Mammary epithelial cell (primary cell): ENCODE measurements around the gene CIITA.

Experiments used
- EZH2 ChIP-seq: IDR thresholded peaks from 2 replicates; pipeline ENCODE4 v1.6.1; 2012; ENCODE audit warnings: low read length, inconsistent platforms, borderline replicate concordance
- TF ChIP-seq, protein P1 (sequence below), 2 donors: IDR thresholded peaks in 1 of 2; conservative IDR thresholded peaks in 1 of 2; 2 replicates each; pipeline ENCODE4 v1.5.1; 2011 to 2012; ENCODE audit warnings: inconsistent platforms in 2 of 2, low read length in 2 of 2, mild to moderate bottlenecking in 2 of 2, control low read depth in 1 of 2, low read depth in 1 of 2; ENCODE audit not compliant: insufficient read depth in 1 of 2; ENCODE audit errors: extremely low read depth in 1 of 2

DNA sequence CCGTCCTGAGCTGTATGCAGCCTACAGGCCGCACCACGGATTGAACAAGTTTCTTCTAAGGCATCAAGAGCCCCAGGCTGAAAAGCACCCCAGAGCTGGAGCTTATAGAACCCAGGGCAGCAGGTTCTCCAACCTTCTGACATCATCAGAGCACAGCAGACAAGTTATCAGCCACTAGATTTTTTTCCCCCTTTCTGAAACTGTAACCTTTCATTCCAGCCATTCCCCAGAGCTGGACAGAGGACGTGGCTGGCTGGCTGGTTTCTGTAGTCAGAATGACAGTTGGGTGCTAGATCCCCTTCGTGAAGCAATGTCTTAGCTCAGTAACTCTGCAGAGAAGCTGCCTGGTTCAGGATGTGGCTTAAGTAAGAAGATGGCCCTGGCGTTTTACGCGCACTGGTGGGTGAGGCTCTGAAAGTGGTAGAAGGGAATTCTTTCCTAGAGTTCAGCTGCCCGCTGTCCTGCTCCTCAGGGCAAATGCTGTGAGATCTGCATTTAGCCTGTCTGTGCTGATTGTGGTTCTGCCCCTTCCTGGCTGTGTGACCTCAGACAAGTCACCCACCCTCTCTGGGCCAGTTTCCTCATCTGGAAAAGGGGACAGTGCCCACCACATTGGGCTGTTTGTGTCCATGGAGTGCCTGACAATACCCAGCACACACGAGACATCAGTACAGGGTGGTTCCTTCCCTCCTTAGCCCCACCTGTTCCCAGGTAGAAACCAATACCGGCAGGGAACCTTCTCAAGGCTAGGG is 56.1 kb downstream of the CIITA start:
- no peak for TF ChIP-seq EZH2
- TF ChIP-seq, protein P1, sequence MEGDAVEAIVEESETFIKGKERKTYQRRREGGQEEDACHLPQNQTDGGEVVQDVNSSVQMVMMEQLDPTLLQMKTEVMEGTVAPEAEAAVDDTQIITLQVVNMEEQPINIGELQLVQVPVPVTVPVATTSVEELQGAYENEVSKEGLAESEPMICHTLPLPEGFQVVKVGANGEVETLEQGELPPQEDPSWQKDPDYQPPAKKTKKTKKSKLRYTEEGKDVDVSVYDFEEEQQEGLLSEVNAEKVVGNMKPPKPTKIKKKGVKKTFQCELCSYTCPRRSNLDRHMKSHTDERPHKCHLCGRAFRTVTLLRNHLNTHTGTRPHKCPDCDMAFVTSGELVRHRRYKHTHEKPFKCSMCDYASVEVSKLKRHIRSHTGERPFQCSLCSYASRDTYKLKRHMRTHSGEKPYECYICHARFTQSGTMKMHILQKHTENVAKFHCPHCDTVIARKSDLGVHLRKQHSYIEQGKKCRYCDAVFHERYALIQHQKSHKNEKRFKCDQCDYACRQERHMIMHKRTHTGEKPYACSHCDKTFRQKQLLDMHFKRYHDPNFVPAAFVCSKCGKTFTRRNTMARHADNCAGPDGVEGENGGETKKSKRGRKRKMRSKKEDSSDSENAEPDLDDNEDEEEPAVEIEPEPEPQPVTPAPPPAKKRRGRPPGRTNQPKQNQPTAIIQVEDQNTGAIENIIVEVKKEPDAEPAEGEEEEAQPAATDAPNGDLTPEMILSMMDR (conservative IDR thresholded peaks at IDR 0.05 in 1 of 2, IDR thresholded peaks at IDR 0.05 in 1 of 2; ENCODE audit: extremely low read depth in 1 of 2, insufficient read depth in 1 of 2, low read depth in 1 of 2, low read length in 2 of 2) = no peak
